HG03095 (cell line): ENCODE data around the gene HINT1.
"Not testable (repeated sequence)": the region's sequence is repeated elsewhere in the genome, so short reads cannot be mapped to it uniquely, and the experiment has no call there.

Experiments used
- ATAC-seq: cut with Tn5 transposase; IDR thresholded peaks from one replicate; pipeline ENCODE4 v1.9.1; 2021; ENCODE audit warnings: moderate library complexity; ENCODE audit not compliant: unreplicated experiment

HINT1 gene

GRCh38 chr5:131165119-131165727 lies at the start of gene HINT1:
TSS of gene HINT1 (minus strand) at chr5:131165256. CDS start at chr5:131165205, 51 bp downstream.
- peak; percentile 81 for ATAC-seq

GRCh38 chr5:131214609-131215227 lies 49.7 kb upstream of the HINT1 start:
- no peak for ATAC-seq

- peak; percentile 39 for ATAC-seq
These were observed 47.5 kb upstream of the HINT1 start for GRCh38 chr5:131212471-131213021.

- ATAC-seq = no peak
These were observed 46.6 kb upstream of the HINT1 start for GRCh38 chr5:131211669-131212068.

- no peak for ATAC-seq
These were observed 45.1 kb upstream of the HINT1 start for GRCh38 chr5:131210151-131210510.

- ATAC-seq = peak; percentile 89
These were observed 44.6 kb upstream of the HINT1 start for GRCh38 chr5:131209506-131210150.

GRCh38 chr5:131209175-131209505 lies 44.1 kb upstream of the HINT1 start:
- ATAC-seq = no peak

- no peak for ATAC-seq
These were observed 41.7 kb upstream of the HINT1 start for GRCh38 chr5:131206772-131207171.

- no peak for ATAC-seq
These were observed 41.0 kb upstream of the HINT1 start for GRCh38 chr5:131206061-131206460.

GRCh38 chr5:131204964-131205363 lies 39.9 kb upstream of the HINT1 start:
- ATAC-seq = no peak

- ATAC-seq = no peak
These were observed 35.5 kb upstream of the HINT1 start for GRCh38 chr5:131200560-131200959.

- no peak for ATAC-seq
These were observed 33.6 kb upstream of the HINT1 start for GRCh38 chr5:131198625-131199024.

- ATAC-seq = no peak
These were observed 31.3 kb upstream of the HINT1 start for GRCh38 chr5:131196331-131196730.

GRCh38 chr5:131195696-131196095 lies 30.6 kb upstream of the HINT1 start:
- ATAC-seq = no peak

- ATAC-seq = no peak
These were observed 29.7 kb upstream of the HINT1 start for GRCh38 chr5:131194725-131195124.

- not testable (repeated sequence) for ATAC-seq
These were observed 28.8 kb upstream of the HINT1 start for GRCh38 chr5:131193897-131194296.

GRCh38 chr5:131193106-131193505 lies 28.1 kb upstream of the HINT1 start:
- ATAC-seq = no peak

GRCh38 chr5:131186561-131187256 lies 21.7 kb upstream of the HINT1 start:
- no peak for ATAC-seq

GRCh38 chr5:131185523-131186104 lies 20.6 kb upstream of the HINT1 start:
- no peak for ATAC-seq

GRCh38 chr5:131182839-131183238 lies 17.8 kb upstream of the HINT1 start:
- ATAC-seq = no peak

GRCh38 chr5:131180407-131180806 lies 15.4 kb upstream of the HINT1 start:
- ATAC-seq = no peak
